Smooth muscle cell of the brain vasculature (primary cell): ENCODE data around the gene HCLS1.
"Not testable (repeated sequence)": the region's sequence is repeated elsewhere in the genome, so short reads cannot be mapped to it uniquely, and the experiment has no call there.

ENCODE experiments used
- DNase-seq: peaks from one replicate; pipeline ENCODE4 v3.0.0-alpha.2; 2012; ENCODE audit warnings: low read depth, low spot score

The HCLS1 gene

GRCh38 chr3:121598564-121598963 lies 62.1 kb downstream of the HCLS1 start:
- DNase-seq, result no peak

GRCh38 chr3:121595765-121596406 lies 64.8 kb downstream of the HCLS1 start:
- no peak for DNase-seq

- no peak for DNase-seq
Measured at GRCh38 chr3:121594850-121595249, 65.9 kb downstream of the HCLS1 start.

GRCh38 chr3:121593806-121594205 lies 66.9 kb downstream of the HCLS1 start:
- not testable (repeated sequence) for DNase-seq

GRCh38 chr3:121592856-121593702 lies 67.6 kb downstream of the HCLS1 start, which contains the start of gene FBXO40:
FBXO40 (plus strand) TSS chr3:121593379; CDS start chr3:121620576, 27,197 bp downstream.
- no peak for DNase-seq

- DNase-seq, result no peak
Measured at GRCh38 chr3:121584418-121584817, 76.3 kb downstream of the HCLS1 start.

- no peak for DNase-seq
Measured at GRCh38 chr3:121581691-121582090, 79.0 kb downstream of the HCLS1 start.
